ENCODE results near the gene GALNS.
"Not testable (repeated sequence)": the region's sequence is repeated elsewhere in the genome, so short reads cannot be mapped to it uniquely, and the experiment has no call there.

The GALNS gene

DNA sequence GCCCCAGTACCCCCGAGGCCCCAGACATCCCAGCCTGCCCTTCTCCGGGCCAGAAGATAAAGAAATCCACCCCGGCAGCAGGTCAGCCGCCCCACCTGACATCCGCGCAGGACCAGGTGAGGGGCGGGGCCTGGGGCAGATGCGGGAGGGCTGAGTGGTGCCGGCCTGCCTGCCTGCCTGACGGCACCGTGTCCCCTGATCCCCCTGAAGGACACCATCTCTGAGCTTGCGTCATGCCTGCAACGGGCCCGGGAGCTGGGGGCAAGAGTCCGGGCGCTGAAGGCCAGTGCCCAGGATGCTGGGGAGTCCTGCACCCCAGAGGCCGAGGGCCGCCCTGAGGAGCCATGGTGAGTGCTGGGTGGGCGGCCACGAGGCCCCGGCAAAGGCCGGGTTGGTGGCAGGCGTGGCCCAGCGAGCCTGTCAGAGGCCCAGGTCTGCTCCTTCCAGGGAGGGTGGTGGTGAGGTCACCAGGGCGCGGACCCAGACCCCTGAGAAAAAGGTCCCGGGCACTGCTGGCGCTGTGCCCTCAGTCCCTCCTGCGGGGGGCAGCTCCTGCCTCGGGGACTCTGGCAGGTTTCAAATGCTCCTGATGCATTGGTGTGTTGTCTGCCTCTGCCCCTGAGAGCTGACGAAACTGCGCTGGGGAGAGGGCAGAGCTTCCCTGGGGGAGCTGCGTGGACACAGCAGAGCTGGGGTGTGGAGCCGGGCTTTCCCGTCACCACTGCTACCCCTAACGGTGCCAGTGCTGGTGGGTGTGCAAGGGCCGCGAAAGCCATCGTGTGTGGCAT lies 52.0 kb downstream of the GALNS start:
- peak; percentile 79 for DNase-seq (ENCODE audit: low spot score)

DNA sequence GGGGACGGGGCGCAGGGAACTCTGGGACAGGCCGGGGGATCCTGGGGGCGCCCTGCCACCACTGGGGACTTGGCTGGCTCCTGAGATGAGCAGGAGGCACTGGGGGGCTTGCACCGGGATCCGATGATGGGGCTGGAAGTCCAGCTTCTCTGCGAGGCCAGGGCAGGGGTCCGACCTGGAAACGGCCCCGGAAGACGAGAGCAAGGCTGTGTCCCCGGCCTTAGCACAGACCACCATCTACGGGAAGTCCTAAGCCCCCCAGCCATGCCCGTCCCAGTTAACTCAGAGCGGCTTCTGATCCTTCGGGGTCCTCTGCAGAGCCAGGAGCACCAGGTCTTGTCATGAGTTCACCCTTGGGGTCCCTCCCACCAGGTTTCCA lies 52.6 kb downstream of the GALNS start:
- no peak for DNase-seq (ENCODE audit: low spot score)

DNA sequence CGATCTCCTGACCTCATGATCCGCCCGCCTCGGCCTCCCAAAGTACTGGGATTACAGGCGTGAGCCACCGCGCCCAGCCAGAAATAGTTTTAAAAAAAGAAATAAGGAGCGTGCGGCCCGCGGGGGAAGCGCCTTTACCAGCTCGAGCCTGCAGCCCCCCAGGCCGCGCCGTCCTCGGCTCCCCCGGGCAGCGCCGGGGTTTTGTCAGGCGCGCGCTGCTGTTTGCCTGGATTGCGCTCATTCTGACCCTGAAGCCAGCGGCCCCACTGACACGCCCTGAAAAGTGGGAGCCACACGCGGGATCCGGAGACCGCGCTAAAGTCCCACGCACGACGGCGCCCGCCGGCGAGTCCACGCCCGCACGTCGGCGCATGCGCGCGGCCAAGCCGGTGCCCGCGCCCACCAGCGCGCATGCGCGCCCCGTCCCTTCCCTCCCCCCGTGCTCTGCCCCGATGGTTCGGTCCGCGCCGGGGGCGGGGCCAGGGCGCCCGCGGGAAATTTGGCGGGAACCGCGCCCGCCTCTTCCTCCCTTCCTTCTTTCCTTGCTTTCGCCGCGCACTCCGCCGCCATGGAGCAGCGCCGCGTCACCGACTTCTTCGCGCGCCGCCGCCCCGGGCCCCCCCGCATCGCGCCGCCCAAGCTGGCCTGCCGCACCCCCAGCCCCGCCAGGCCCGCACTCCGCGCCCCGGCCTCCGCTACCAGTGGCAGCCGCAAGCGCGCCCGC lies 53.3 kb downstream of the GALNS start, which contains the start of gene CDT1:
Gene CDT1, plus strand, starts transcription at position 526 of the 724 bp plus-strand sequence. Its CDS starts 43 bp downstream, at position 569.
- peak; percentile 100 for DNase-seq (ENCODE audit: low spot score)

DNA sequence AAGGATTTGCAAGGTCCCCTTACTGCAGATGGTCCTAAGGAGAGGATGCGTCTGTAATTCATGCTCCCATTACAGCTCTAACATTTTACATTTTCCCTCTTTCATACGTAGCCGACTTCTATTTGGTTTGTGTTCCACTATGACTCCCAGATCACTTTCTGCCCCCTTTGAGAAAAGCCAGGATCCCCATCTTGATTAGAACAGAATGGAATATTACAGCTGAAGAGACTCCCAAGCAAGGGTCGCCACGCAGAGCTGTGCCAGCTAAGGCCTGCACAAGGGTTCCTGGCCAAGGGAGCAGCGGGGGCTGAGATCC lies 56.5 kb downstream of the GALNS start:
- DNase-seq (ENCODE audit: low spot score), result no peak

DNA sequence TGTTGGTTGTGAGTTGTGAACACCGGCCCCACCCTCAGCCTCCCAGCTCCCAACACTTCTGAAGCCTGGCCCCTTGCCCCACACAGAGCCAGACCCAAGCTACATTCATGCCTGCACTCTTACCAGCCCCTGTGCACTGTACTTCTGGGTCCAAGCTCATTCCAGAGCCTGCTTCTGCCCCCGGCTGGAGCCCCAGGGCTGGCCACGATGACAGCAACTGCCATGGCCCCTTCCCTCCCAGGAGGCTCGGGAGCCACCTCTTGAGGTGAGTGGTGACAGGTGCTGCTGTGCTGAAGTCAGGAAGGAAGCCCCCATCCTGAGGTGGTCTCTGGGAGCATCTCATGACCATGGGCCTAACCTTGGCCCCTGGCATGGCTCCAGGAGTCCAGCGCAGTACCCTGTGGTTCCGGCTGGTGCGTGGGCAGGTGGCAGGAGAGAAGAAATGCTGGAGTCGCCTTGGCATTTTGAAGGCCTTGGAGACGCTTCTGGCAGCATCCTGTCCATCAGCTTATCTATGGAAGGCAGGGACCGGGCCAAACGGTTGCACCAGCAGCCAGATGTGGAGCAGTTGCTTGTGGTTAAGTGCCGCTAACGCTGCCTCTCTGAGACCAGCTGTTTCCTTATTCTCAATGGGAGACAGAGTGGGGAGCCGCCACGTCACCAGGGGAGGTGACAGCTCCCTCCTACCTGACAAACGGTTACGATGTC lies 57.0 kb downstream of the GALNS start:
- no peak for DNase-seq (ENCODE audit: low spot score)

DNA sequence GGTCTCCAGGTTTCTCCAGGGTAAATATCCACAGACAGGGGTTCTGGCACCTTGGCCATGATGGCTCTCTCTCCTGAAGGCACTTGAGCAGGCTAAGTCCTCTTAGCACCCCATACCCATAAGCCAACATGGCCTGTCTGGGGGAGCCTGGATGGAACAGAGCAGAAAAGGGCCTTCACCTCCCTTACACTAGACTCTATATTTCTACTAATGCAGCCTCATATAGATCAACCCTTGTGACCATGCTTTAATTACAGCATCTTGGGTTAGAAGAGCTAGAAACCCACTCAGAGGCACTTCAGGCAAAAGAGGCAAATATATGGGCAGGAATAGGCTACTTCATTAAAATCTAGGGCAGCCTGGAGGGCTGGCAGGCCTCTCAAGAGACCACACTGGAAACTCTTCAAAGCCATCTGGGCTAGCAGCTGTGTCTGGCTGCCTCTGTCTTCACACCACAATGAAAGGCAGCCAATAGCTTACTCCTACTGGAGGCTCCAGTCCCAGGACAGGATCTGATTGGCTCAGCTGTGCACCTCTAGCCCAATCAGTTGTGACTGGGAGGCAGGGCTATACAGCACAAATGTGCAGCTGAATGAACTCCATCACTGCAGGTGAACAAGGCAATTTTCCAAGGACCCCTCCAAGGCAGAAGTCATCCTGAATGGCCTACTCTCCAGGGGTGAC lies 57.8 kb downstream of the GALNS start:
- no peak for DNase-seq (ENCODE audit: low spot score)

DNA sequence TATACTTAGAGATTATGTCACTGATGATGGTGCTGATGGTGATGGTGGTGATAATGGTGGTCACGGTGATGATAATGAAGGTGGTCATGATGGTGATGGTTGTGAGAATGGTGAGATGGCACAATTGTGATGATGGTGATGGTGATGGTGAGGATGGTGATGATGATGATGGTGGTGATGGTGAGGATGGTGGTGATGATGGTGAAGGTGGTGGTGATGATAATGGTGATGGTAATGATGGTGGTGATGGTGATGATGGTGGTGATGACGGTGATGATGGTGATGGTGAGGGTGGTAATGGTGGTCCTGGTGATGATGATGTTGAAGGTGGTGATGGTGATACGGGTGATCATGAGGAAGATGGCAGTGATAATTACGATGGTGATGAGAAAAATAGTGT lies 58.7 kb downstream of the GALNS start:
- no peak for DNase-seq (ENCODE audit: low spot score)

DNA sequence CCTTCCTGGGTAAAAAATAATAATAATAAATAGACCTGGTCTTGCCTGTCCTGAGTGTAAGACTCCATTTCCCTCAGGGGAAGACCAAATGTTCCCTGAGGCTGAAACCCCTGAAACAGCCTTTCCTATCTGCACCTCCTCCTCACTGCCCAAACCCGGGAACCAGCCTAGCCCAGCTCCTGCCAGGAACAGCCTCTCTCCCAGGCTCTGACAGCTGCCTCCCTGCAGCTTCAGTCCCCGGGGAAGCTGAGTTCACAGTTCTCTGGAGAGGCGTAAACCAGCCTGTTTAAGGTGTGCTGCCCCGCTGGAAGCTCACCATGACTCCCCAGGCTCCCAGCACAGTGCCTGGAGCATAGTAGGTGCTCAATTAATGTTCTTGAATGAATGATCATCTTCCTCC lies 60.5 kb downstream of the GALNS start:
- no peak for DNase-seq (ENCODE audit: low spot score)

DNA sequence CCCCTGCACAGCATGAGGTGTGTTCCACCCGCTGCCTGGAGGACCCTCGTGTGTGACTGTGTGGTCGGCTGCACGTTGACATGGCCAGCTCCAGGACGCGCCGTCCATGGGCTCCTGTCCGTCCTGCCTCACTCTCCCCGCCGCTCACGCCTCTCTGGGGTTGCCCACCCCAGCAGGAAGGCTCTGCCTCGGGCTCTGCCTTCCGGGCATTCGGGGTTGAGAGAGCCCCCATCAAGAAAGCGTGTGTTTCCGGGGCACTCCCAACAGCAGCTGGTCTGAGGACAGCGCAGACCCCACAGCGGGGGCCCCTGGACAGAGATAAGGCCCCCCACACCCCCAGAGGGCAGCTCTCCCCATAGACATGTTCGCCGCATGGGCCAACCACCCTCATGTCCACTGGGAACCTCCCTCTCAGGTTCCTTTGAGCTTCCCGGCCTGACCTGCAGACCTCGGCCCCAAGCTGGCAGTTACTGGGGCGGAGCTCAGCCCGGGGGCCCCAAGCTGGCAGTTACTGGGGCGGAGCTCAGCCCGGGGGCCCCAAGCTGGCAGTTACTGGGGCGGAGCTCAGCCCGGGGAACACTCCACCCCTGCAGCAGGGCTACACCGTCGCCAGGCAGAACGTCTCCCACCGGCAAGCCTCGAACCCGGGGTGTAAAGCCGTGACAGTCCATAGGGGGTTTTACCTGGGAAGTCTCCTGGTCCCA lies 63.3 kb downstream of the GALNS start:
- no peak for DNase-seq (ENCODE audit: low spot score)

DNA sequence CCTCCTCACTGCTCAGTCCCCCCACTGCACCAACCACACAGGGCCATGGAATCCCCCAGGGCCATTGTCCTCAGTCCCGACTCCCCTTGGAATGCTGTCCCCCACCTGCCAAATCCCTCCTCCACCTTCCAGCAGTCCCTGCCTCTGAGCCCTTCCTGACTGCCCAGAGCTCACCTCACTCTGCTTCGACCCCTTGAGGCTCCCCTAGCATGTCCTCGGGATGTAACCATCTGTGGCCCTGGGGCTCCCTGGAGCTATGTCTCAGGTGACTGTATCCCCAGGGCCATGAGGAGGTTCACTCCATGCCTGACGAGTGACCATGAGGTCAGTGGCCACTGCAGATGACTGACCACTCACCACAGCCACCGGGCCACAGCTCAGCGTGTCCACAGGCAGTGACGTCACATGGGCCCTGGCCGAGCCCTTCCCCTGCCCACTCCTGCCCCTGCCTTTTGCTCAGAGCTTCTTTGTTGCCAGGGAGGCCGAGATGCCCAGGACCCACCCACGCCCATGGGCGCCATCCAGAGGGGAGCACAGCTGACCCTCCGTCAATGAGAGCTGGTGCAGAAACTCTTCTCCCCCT lies 64.0 kb downstream of the GALNS start:
- DNase-seq (ENCODE audit: low spot score), result no peak

DNA sequence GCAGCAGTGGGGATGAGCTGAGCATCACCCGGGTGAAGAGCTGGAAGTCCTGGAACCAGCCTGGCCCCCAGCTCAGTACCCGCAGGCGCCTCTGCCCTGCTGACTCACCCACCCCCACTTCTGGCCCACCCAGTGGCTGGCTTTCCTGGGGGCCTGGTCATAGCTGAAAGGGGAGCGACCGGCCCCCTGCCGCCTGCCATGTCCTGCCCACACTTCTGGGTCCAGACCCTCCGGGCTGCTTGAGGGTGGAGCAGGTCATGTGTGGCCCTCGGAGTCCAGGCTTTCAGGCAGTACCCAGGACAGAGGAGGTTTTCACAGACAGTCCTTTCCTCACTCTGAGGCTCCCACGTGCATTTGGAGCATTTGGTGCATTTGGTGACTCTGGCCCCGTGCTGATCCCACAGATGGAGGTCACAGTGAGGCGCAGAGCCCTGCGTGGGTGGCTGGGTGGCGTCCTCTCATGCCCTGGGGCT lies 64.6 kb downstream of the GALNS start:
- no peak for DNase-seq (ENCODE audit: low spot score)

DNA sequence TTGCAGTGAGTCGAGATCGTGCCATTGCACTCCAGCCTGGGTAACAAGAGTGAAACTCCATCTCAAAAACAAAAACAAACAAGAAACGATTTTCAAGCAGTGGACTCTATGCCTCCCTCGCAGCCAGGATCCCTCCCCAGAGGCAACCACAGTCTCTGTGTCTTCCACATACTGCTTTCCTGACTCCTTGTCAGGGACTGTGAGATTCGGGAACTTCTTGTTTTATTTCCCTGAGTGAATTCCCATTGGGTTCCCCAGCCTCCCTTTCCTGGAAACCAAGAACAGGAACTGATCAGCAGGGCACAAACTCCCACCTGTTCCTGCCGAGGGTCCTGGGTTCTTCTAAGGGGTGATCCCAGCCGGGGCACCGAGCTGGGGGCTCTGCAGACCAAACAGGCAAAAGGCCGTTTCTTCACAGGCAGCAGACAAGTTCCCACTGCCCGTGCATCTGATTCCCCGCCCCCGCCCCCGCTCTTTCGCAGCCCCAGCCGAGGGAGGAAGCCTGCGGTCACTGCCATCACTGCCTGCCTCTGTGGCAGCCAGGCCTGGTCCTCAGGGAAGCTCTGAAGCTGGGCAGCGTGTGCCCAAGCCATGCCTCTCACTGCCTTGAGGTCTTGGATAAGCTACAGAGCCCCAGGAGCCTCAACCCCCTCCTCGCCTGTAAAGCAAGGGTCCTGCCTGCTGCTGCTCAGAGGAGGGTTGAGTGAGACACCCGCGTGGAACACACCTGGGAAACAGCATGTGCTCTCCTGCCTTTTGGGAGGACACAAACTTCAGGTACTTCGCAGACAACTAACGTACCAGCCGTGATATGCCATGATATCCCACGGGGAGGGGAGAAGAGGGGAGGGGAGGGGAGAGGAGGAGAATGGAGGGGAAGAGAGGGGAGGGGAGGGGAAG lies 66.2 kb downstream of the GALNS start:
- no peak for DNase-seq (ENCODE audit: low spot score)

DNA sequence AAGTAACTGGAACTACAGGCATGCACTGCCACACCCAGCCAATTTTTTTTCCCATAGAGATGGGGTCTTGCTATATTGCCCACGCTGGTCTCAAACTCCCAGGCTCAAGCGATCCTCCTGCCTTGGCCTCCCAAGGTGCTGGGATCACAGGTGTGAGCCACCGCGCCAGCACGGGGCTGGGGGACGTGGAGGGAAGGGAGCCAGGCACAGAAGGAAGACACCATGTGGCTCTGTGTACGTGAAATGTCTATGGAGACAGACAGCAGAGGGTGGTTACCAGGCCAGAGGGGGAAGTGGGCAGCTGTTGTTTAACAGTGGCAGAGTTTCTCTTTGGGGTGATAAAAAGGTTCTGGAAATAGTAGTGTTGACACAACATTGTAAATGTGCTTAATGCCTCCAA lies 67.2 kb downstream of the GALNS start:
- no peak for DNase-seq (ENCODE audit: low spot score)

DNA sequence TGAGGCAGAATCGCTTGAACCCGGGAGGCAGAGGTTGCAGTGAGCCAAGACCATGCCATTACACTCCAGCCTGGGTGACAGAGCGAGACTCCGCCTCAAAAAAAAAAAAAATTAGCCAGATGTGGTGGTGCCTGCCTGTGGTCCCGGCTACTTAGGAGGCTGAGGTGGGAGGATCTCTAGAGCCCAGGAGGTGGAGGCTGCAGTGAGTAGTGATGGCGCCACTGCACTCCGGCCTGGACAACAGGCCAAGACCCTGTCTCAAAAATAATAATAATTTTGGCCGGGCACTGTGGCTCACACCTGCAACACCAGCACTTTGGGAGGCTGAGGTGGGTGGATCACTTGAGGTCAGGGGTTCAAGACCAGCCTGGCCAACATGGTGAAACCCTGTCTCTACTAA lies 68.0 kb downstream of the GALNS start:
- not testable (repeated sequence) for DNase-seq (ENCODE audit: low spot score)

DNA sequence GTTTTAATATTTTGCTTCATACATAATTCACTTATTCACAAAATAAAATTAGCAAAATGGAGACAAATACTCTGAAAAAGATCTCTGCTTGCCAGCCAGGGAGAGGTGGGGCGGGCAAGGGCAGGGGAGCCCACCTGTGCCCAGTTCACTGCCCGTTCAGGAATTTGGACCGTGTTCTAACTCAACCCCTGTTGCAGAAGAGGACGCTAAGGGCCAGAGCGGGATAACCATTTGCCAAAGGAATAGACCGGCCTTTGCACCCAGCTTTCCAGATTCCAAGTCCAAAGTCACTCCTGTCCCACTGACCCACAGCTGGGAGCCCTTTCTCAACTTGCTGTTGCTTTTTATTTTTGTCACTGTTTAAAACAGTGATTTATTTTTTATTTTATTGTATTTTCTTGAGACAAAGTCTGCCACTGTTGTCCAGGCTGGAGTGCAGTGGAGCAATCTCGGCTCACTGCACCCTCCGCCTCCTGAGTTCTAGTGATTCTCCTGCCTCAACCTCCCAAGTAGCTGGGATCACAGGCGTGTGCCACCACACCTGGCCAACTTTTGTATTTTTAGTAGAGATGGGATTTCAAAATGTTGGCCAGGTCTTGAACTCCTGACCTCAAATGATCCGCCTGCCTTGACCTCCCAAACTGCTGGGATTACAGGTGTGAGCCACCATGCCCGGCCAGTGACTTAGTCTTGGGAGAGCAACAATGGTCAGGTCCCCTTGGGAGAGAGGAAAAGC lies 69.0 kb downstream of the GALNS start:
- no peak for DNase-seq (ENCODE audit: low spot score)

DNA sequence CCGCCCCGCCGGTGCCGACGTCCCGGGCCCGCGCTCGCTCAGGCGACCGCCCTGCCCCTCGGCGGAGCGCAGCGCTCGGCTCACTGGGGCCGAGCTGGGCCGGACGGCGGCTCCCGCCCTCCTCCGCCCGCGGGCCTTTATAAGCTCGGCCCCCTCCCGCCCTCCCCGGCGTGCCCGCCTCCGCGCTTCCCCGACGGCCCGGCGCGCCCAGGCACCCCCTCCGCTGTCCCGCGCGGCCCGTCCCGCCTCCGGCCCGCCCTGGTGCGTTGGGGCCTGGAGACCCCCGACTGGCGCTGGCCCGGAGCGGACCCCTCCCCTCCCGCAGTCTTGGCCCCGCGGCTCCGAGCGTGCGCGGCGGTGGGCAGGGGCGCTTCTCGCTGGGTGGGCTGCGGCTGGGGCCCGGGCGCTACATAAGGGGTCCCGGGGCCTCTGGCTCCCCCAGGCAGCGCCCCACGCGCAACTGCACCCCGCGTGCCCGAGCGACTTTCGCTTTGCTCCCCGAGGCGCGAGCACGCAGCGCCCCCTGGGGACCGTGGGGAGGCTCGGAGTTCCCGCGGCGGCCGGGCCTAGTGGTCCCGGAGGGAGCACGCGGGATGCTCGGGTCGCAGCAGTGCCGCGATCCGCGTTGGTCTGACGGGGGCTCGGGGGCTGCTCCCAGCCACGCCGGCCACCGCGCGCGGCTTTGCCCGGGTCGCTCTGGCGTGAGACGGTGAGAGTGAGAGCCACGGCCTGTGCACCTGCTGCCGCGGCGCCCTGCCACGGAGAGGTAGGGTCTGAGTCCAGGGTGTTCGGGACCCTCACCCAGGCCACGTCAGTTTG lies 71.4 kb downstream of the GALNS start, which contains the start of gene PIEZO1:
Gene PIEZO1, minus strand, starts transcription at position 115 of the 819 bp plus-strand sequence. CDS start 256 bp downstream, outside the sequence.
- peak; percentile 92 for DNase-seq (ENCODE audit: low spot score)

DNA sequence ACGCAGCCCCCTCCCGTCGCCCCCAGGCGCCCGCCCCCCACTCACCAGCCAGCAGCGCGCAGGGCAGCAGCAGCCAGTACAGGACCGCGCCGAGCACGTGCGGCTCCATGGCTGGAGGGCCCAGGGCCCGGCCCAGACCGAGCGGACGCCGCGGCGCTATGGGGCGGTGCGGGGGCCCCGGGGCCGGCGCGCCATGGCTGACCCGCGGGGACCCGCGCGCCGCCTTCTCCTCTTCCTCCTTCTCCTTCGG lies 72.0 kb downstream of the GALNS start:
- no peak for DNase-seq (ENCODE audit: low spot score)

DNA sequence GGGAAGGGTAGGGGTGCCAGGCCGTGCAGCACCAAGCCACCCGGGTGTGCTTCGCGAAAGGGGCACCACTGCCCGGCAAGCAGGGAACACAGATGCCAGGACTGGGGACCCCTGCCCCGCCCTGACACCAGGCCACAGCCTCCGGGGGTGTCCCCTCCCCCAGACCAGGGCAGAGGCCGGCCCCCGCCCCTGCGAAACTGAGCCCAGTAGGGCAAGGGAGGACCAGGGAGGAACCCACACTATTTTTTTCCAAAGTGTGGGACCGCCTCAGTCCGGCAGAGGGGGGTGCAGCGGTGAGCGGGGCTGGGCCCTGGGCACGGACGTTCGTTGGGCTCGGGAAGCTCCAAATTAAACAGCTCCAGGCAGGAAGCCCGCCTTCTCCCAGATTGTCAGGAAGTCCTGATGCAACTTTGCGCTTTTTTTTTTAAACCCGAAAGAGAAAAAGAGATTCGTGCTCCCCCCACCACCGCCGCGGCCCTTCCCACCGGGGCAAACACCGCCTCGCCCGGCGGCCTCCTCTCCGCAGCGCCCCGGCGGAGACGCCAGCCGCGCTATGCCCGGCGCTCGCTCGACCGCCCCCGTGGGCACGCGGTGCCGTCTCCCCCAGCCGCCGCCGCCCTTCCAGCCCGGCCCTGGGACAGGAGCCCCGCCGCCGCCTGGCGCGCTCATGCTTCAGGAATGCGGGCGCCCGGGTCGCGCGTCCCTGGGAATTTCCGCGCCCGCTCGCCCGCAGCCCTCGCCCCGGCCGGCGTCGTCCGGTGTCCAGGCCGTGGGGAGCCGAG lies 72.5 kb downstream of the GALNS start:
- peak; percentile 86 for DNase-seq (ENCODE audit: low spot score)

All from HuH-7 (cell line).